Lower leg skin (tissue), 3 donors: ENCODE measurements around the gene ELP4.

Experiments
- POLR2A ChIP-seq, 2 donors: fragments of 450-650 bp; IDR thresholded peaks; one replicate each; pipeline ENCODE4 v1.6.1; 2016 to 2017; ENCODE audit warnings: antibody characterized with exemption in 2 of 2, mild to moderate bottlenecking in 1 of 2, moderate library complexity in 1 of 2
- TF ChIP-seq, protein P1 (sequence below), 3 donors: fragments of 450-650 bp; IDR thresholded peaks; one replicate each; pipeline ENCODE4 v1.5.1; 2016; ENCODE audit warnings: antibody characterized with exemption in 3 of 3, mild to moderate bottlenecking in 3 of 3, moderate library complexity in 2 of 3

DNA sequence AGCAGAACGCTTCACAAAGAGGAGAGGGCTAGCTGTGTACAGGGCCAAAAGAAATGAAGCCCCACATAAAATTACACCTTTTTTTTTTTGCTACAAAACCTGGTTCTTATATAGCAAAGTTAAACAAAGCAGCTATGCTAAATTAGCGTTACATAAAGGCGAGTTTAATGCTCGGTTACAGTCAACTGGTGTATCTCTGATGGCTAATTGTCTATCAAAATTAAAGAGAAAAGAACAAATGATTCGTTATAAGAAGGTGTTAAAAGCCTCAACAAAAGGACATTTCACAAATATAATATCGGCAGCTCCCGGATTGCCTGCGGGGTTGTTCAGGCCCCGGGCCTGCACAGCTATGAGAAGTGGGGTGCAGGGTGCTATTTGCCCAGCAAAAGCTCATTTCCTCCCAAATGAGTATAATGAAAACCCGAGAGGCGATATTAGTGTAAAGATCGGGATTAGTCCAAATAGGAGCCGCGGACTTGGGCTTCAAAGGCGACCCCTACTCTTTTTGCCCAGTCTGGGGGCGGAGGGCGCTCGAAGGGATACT, 314.8 kb downstream of the ELP4 start:
- TF ChIP-seq, protein P1, sequence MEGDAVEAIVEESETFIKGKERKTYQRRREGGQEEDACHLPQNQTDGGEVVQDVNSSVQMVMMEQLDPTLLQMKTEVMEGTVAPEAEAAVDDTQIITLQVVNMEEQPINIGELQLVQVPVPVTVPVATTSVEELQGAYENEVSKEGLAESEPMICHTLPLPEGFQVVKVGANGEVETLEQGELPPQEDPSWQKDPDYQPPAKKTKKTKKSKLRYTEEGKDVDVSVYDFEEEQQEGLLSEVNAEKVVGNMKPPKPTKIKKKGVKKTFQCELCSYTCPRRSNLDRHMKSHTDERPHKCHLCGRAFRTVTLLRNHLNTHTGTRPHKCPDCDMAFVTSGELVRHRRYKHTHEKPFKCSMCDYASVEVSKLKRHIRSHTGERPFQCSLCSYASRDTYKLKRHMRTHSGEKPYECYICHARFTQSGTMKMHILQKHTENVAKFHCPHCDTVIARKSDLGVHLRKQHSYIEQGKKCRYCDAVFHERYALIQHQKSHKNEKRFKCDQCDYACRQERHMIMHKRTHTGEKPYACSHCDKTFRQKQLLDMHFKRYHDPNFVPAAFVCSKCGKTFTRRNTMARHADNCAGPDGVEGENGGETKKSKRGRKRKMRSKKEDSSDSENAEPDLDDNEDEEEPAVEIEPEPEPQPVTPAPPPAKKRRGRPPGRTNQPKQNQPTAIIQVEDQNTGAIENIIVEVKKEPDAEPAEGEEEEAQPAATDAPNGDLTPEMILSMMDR (IDR thresholded peaks at IDR 0.05): no peak
- no peak for TF ChIP-seq POLR2A (IDR thresholded peaks at IDR 0.05)
